ENCODE data around the gene EXTL2.
"Not testable (repeated sequence)": the region's sequence is repeated elsewhere in the genome, so short reads cannot be mapped to it uniquely, and the experiment has no call there.

EXTL2 gene

DNA sequence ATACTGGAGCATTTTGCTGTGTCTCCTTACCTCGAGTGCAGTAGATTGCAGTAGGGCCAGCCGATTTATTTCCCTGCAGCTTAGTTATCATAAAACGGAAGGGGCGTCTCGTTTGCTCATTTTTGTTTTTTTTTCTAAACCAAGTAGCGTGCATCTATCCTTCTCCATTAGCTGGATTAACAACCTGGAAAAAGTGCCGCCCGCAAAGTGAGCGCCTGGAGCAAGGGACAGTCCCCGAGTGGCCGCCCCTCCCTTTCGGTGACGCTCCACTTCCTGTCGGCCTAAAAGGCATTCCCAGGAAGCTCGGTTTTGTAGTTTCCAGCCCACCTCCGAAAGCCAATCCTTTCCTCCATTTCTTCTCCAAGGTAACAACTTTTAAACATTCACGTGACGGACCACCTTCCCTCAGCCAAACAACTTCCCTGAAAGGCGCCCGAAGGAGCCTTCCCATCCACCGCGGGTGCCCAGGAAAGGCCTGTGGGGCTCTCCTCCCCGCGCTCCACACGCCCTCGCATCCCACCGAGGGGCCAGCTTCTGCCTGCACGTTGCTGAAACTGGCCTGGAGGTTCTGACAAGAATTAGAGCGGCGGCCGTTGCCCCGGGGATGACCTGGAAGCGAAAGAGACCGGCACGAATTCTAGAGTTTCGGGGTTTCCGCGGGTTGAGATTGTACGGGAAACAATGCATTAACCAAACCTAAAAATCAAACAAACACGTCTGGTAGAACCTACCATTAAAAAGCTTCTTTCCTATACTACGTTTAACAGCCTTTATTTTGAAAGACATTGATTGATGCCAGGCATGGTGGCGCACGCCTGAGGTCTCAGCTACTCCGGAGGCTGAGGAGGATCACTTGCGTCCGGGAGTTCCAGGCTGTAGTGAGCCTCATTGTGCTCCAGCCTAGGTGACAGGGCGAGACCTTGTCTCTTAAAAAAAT is at the start of gene EXTL2:
Gene EXTL2, minus strand, starts transcription at position 240 of the 937 bp plus-strand sequence. CDS start 6,085 bp downstream, outside the sequence.
- peak within 1 kb of the TSS; percentile 91 for H3K4me3 ChIP-seq (ENCODE audit: low read depth, low read length)

GRCh38 chr1:100943533-100943932 is 48.9 kb upstream of the EXTL2 start:
- no peak overlapping the region for H3K4me3 ChIP-seq (ENCODE audit: low read depth, low read length)

- H3K4me3 ChIP-seq (ENCODE audit: low read depth, low read length), result no peak overlapping the region
Measured at GRCh38 chr1:100942304-100943046, 47.8 kb upstream of the EXTL2 start.

GRCh38 chr1:100941580-100942216 is 47.1 kb upstream of the EXTL2 start:
- H3K4me3 ChIP-seq (ENCODE audit: low read depth, low read length), result no peak overlapping the region

DNA sequence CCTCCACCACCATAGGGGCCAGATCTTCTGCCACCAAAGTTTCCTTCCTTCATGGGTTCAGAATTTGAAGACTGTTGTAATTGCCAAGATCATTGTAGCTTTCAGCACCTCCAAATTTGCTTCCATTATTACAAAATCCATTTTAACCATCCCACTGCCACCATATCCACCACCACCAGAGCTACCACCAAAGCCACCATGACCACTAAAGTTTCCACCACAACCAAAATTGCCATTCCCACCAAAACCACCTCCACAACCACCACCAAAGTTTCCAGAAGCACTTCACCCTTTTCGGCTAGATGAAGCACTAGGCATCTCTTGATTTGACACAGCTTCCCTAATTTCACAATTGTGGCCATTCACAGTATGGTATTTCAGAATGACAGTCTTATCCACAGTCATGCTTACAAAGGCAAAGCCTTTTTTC is 46.5 kb upstream of the EXTL2 start:
- no peak overlapping the region for H3K4me3 ChIP-seq (ENCODE audit: low read depth, low read length)

DNA sequence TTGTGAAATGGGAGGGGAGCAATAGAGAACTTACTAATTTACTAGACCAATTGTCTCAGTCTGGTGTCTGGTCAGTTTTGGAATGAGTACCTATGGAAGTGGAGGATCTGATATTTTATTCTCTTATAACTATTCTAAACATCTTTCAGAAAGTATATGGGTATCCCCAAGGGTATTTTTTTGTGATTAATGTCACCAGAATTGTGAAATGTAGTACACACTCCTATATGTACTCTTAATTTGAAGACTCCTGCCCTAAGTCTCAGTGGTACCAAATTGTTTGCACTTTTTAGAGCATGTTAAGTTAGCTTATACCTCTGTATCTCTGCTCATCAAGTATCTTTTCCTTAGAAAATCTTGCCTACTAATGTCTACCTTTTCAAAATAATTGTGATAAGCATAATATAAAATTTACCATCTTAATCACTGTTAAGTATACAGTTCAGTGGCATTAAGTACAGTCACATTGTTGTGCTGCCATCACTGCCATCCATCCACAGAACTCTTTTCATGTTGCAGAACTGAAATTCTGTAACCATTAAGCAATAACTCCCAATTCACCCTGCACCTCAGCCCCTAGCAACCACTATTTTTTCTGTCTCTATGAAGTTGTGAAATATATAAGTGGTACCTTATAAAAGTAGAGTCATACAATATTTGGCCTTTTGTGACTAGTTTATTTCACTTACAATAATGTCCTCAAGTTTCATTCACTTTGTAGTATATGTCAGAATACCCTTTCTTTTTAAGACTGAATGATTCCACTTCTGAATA is 41.7 kb upstream of the EXTL2 start:
- H3K4me3 ChIP-seq (ENCODE audit: low read depth, low read length), result no peak overlapping the region

DNA sequence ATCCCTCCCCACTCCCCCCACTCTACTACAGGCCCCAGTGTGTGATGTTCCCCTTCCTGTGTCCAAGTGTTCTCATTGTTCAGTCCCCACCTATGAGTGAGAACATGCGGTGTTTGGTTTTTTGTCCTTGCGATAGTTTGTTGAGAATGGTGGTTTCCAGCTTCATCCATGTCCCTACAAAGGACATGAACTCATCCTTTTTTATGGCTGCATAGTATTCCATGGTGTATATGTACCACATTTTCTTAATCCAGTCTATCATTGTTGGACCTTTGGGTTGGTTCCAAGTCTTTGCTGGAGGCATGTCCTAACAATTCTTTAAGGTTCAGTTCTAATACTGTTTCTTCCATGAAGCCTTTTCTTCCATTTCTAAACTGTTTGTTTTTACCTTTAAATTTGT is 38.9 kb upstream of the EXTL2 start:
- not testable (repeated sequence) for H3K4me3 ChIP-seq (ENCODE audit: low read depth, low read length)

GRCh38 chr1:100931716-100932115 is 37.1 kb upstream of the EXTL2 start:
- H3K4me3 ChIP-seq (ENCODE audit: low read depth, low read length), result no peak overlapping the region

GRCh38 chr1:100930494-100930893 is 35.9 kb upstream of the EXTL2 start:
- H3K4me3 ChIP-seq (ENCODE audit: low read depth, low read length), result no peak overlapping the region

- H3K4me3 ChIP-seq (ENCODE audit: low read depth, low read length), result no peak overlapping the region
Measured at GRCh38 chr1:100928128-100928527, 33.5 kb upstream of the EXTL2 start.

GRCh38 chr1:100927276-100927675 is 32.6 kb upstream of the EXTL2 start:
- H3K4me3 ChIP-seq (ENCODE audit: low read depth, low read length), result no peak overlapping the region

DNA sequence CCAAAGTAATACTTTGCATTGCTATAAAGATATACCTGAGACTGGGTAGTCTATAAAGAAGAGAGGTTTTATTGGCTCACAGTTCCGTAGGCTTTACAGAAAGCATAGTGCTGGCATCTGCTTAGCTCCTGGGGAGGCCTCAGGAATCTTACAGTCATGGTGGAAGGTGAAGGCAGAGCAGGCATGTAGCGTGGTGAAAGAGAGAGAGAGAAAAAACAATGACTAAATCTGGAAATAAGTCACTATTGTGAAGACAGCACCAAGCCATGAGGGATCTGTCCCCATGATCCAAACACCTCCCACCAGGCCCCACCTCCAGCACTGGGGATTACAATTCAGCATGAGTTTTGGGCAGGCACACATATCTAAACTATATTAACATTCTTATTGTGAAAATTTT is 31.6 kb upstream of the EXTL2 start:
- no peak overlapping the region for H3K4me3 ChIP-seq (ENCODE audit: low read depth, low read length)

DNA sequence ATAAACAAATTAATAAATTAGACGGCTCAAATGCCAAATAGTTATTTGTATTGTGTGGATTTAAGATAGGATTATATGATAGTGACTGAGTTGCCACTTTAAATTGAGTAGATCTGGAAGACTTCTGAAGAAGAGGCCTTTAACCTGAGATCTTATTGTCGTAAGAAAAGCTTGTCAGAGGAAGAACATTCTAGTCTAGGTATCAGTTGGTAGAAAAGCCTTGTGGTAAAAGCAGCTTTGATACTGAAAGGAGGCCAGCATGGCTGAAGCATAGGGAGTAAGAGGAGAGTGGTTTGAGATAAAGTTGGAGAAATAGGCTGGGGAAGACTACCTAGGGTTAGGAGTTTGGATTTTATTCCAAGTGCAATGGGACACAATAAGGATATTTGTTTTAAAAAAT is 30.3 kb upstream of the EXTL2 start:
- no peak overlapping the region for H3K4me3 ChIP-seq (ENCODE audit: low read depth, low read length)

- no peak overlapping the region for H3K4me3 ChIP-seq (ENCODE audit: low read depth, low read length)
Measured at GRCh38 chr1:100924212-100924611, 29.6 kb upstream of the EXTL2 start.

- no peak overlapping the region for H3K4me3 ChIP-seq (ENCODE audit: low read depth, low read length)
Measured at GRCh38 chr1:100921110-100921706, 26.6 kb upstream of the EXTL2 start.

GRCh38 chr1:100912019-100912418 is 17.4 kb upstream of the EXTL2 start:
- H3K4me3 ChIP-seq (ENCODE audit: low read depth, low read length), result no peak overlapping the region

- H3K4me3 ChIP-seq (ENCODE audit: low read depth, low read length), result no peak overlapping the region
Measured at GRCh38 chr1:100909018-100909417, 14.4 kb upstream of the EXTL2 start.

DNA sequence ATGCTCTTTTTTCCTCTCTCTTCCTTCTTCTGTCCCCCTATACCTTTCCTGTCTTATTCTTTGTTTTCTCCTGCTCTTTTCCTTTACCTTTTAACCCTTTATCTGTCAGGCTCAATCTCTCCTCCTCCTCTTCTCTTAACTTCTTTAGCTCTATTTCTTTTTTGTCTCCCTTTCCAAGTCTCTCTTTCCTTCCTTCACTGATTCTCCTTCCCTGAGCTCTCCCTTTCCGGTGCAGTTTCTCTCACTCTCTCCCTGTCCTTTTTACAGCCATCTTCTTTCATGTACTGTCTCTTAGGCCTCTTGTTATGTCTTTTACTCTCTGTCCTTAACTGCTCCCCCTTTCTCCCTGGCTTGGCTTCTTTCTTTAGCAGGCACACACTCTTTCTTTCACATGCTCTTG is 13.2 kb upstream of the EXTL2 start:
- no peak overlapping the region for H3K4me3 ChIP-seq (ENCODE audit: low read depth, low read length)

- no peak overlapping the region for H3K4me3 ChIP-seq (ENCODE audit: low read depth, low read length)
Measured at GRCh38 chr1:100905181-100905580, 10.5 kb upstream of the EXTL2 start.

DNA sequence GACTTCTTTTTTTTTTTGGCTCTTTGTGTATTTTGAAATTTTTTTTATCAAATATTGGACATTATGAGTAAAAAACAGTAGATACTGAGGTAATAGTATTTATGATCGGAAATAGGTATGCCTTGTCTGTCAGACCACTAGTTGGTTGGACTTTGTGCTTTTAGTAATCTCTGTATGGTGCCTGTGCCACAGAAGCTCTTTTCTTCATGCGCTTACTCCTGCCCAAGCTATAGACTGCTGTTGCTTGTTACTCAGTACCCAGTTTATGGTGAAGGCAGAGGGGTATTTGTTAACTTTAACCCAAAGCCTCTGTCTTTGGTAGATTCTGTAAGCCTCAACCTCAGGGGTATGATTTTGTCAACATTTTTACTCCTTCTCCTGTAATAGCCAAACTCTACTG is 9.9 kb upstream of the EXTL2 start:
- H3K4me3 ChIP-seq (ENCODE audit: low read depth, low read length), result no peak overlapping the region
